Right lobe of liver (tissue), 6 donors: ENCODE results near the gene MT1A. TPM values are rescaled to one million over a fixed set of nuclear protein-coding genes. Genes with fewer than 3 reads are reported as not detected.

Source experiments
- ATAC-seq, 4 donors: fragments of 200-7000 bp; cut with Tn5 transposase; one replicate each; pipeline ENCODE4 v1.9.1; 2020; ENCODE audit warnings: mild to moderate bottlenecking in 4 of 4, moderate library complexity in 4 of 4
- DNase-seq, 3 donors: peaks; one replicate each; pipeline ENCODE4 v3.0.0-alpha.2; 2020
- H3K27ac ChIP-seq, 3 donors: fragments of 200-600 bp; one replicate each; pipeline ENCODE4 v1.8.0; 2022
- H3K27me3 ChIP-seq, 2 donors: fragments of 200-600 bp; one replicate each; pipeline ENCODE4 v1.8.0; 2022
- H3K36me3 ChIP-seq, 4 donors: fragments of 200-600 bp; sonication (generic) in 1 of 4; one replicate each; pipeline versions ENCODE4 v1.5.1 to v1.8.0; 2017 to 2022; ENCODE audit warnings: control low read depth in 1 of 4
- H3K4me1 ChIP-seq, 4 donors: fragments of 200-600 bp; sonication (generic) in 1 of 4; one replicate each; pipeline versions ENCODE4 v1.5.1 to v1.8.0; 2017 to 2022; ENCODE audit warnings: control low read depth in 1 of 4
- H3K4me3 ChIP-seq, 3 donors: fragments of 200-600 bp; one replicate each; pipeline ENCODE4 v1.8.0; 2022
- H3K9me3 ChIP-seq, 4 donors: fragments of 200-600 bp; sonication (generic) in 1 of 4; one replicate each; pipeline versions ENCODE4 v1.5.1 to v1.8.0; 2017 to 2022; ENCODE audit warnings: control low read depth in 1 of 4
- POLR2A ChIP-seq: fragments of 450-650 bp; IDR thresholded peaks from one replicate; pipeline ENCODE4 v1.6.1; 2017; ENCODE audit warnings: antibody characterized with exemption, mild to moderate bottlenecking
- WGBS: methylation state at CpG from one replicate; pipeline ENCODE4 v1.1.6; 2018; ENCODE audit warnings: low coverage, low lambda C conversion rate; ENCODE audit not compliant: insufficient coverage; ENCODE audit errors: missing lambda C conversion rate; 5-methylcytosine and 5-hydroxymethylcytosine counted together
- intact Hi-C, 2 donors: fragments of 100-400 bp; cut with DNase I; formaldehyde crosslinking; loops; one replicate each; pipeline versions ENCODE4 v1.11.2 to v1.14.1; 2022
- total RNA-seq, 6 experiments: library from RNA; depleted of rRNA in 2 of 6; stranded (reverse); fragments of >200 nt in 2 of 6; fragmentation: NEBNext Ultra II Directional in 3 of 6; extraction: Animal tissue kit (Norgen Biotek cat#: 25700) in 3 of 6; gene quantifications; one replicate each; pipeline versions ENCODE4 v1.1.0 to v1.2.4, GENCODE V29; 2016 to 2023
- TF ChIP-seq, protein P1 (sequence below), 4 donors: fragments of 200-600 bp in 3 of 4; fragments of 450-650 bp in 1 of 4; IDR thresholded peaks; one replicate each; pipeline versions ENCODE4 v1.5.1 to v1.8.0; 2016 to 2022; ENCODE audit warnings: antibody characterized with exemption in 4 of 4, mild to moderate bottlenecking in 2 of 4
- donor health status: DM: no; HTN: yes; CAD: no.
- donor health status: DM: no; HTN: no; CAD: no.
- donor health status: DM: no; HTN: no; CAD: no.
- donor health status: DM: no; HTN: yes; CAD: no.
- donor health status: DM: no; HTN: yes; CAD: no.

The MT1A gene
- total RNA-seq, 6 experiments from 2014 or later = 34.9 to 161 (median 110) TPM

DNA sequence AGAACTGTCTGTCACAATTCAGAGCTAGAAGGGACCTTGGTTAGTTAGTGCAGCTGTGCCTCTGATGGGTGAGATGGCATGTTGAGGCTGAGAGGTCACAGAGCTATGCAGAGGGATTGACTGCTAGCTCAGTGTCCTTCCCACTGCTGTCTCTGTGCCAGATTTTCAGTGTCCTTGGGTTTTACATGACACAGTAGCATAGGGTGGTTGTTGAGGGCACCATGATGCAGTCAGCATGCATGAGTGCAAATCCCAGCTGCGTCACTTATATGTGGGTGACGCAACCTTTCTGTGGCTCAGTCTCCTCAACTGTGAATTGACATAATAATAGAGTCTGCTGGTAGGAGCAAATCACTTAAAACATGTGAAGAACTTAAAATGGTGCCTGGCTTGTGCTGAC lies 2.7 kb downstream of the MT1A start:
- no peaks in the 10 kb centered on the region for H3K36me3 ChIP-seq
- ATAC-seq (no peak), DNase-seq (no peak)
- intact Hi-C loops = no loop called here
- no CpG with 5 or more reads among the region's 2 CpGs for WGBS
- no peaks in the 10 kb centered on the region for H3K27me3 ChIP-seq
- TF ChIP-seq POLR2A = no peak
- TF ChIP-seq, protein P1, sequence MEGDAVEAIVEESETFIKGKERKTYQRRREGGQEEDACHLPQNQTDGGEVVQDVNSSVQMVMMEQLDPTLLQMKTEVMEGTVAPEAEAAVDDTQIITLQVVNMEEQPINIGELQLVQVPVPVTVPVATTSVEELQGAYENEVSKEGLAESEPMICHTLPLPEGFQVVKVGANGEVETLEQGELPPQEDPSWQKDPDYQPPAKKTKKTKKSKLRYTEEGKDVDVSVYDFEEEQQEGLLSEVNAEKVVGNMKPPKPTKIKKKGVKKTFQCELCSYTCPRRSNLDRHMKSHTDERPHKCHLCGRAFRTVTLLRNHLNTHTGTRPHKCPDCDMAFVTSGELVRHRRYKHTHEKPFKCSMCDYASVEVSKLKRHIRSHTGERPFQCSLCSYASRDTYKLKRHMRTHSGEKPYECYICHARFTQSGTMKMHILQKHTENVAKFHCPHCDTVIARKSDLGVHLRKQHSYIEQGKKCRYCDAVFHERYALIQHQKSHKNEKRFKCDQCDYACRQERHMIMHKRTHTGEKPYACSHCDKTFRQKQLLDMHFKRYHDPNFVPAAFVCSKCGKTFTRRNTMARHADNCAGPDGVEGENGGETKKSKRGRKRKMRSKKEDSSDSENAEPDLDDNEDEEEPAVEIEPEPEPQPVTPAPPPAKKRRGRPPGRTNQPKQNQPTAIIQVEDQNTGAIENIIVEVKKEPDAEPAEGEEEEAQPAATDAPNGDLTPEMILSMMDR (IDR thresholded peaks at IDR 0.05) = no peak
- H3K4me3 ChIP-seq = no peak overlapping the region
- H3K27ac ChIP-seq = no peak overlapping the region
- H3K4me1 ChIP-seq = peaks cover 0 to 37% (median 7%) of the 10 kb centered on the region in 4 donors
- H3K9me3 ChIP-seq = no peaks in the 10 kb centered on the region

- H3K27ac ChIP-seq = peak overlapping the region; percentile 17 to 91 (median 42)
- 9% methylated on average over 27 of the region's 42 CpGs for WGBS
- H3K9me3 ChIP-seq = no peaks in the 10 kb centered on the region
- ATAC-seq = peak; percentile 82 to 91 (median 84)
- peak; percentile 90 to 95 (median 95) for DNase-seq
- no peaks in the 10 kb centered on the region for H3K36me3 ChIP-seq
- H3K4me3 ChIP-seq = peak overlapping the region; percentile 28 to 55 (median 47)
- intact Hi-C loops = no loop called here
- TF ChIP-seq, protein P1 (IDR thresholded peaks at IDR 0.05) = peak; percentile 52 to 61 (median 54)
- peak; percentile 68 for TF ChIP-seq POLR2A
- H3K27me3 ChIP-seq = no peaks in the 10 kb centered on the region
- peaks cover 0 to 50% (median 7%) of the 10 kb centered on the region in 4 donors for H3K4me1 ChIP-seq
Measured at GRCh38 chr16:56643080-56643778, 4.8 kb downstream of the MT1A start.

DNA sequence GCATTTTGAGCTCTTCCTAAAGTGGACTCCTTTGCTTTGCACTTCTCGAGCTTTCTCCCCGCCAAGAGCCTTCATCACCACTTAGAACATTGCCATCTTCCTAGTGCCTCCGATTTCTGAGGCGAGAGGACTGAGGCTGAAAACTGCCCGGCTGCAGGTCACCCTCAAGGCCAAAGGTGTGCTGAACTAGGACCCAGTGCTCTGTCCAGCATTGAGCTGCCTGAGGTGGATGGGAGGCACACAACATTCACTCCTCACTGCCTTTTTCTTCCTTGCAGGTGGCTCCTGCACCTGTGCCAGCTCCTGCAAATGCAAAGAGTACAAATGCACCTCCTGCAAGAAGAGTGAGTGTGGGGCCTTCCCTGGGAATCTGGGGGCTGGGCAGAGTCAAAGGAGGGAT lies 5.4 kb downstream of the MT1A start:
- Histone ChIP-seq H3K36me3 (no peaks in the 10 kb centered on the region), H3K4me3 (peak overlapping the region in 2 of 3 donors; percentile 47 to 55), H3K9me3 (no peaks in the 10 kb centered on the region), H3K27me3 (no peaks in the 10 kb centered on the region), H3K27ac (peak overlapping the region in 2 of 3 donors; percentile 16 to 91), H3K4me1 (peaks cover 0 to 52% (median 5%) of the 10 kb centered on the region in 4 donors)
- peak in 1 of 4 donors; percentile 6 for ATAC-seq
- no CpG with 5 or more reads among the region's 5 CpGs for WGBS
- intact Hi-C loops = no loop called here
- DNase-seq = peak in 1 of 3 donors; percentile 46
- TF ChIP-seq, protein P1 (IDR thresholded peaks at IDR 0.05) = no peak
- TF ChIP-seq POLR2A = no peak

GRCh38 chr16:56645311-56645710 lies 6.8 kb downstream of the MT1A start:
- peaks cover 0 to 41% (median 4%) of the 10 kb centered on the region in 4 donors for H3K4me1 ChIP-seq
- no peak for DNase-seq
- no peaks in the 10 kb centered on the region for H3K36me3 ChIP-seq
- intact Hi-C loops = no loop called here
- no peak for ATAC-seq
- no peak overlapping the region for H3K4me3 ChIP-seq
- WGBS = 100% methylated on average over 1 of the region's 1 CpG
- no peaks in the 10 kb centered on the region for H3K9me3 ChIP-seq
- no peak for TF ChIP-seq POLR2A
- TF ChIP-seq, protein P1 (IDR thresholded peaks at IDR 0.05) = no peak
- no peaks in the 10 kb centered on the region for H3K27me3 ChIP-seq
- no peak overlapping the region for H3K27ac ChIP-seq
